Peyer's patch (tissue), 4 donors: ENCODE data around the gene PARD3B.

Source experiments
- CTCF ChIP-seq, 6 experiments: fragments of 450-650 bp in 4 of 6; fragments of 200-600 bp in 2 of 6; sonication (generic) in 1 of 6; IDR thresholded peaks; one replicate each; pipeline ENCODE4 v1.5.1; 2017 to 2019; ENCODE audit warnings: antibody characterized with exemption in 6 of 6, mild to moderate bottlenecking in 3 of 6, moderate library complexity in 1 of 6
- POLR2A ChIP-seq, 2 donors: fragments of 450-650 bp; IDR thresholded peaks; one replicate each; pipeline ENCODE4 v1.5.1; 2017; ENCODE audit warnings: antibody characterized with exemption in 2 of 2, mild to moderate bottlenecking in 2 of 2, moderate library complexity in 2 of 2

- no peak for TF ChIP-seq CTCF (IDR thresholded peaks at IDR 0.05)
- TF ChIP-seq POLR2A (IDR thresholded peaks at IDR 0.05): no peak
These were observed 822.2 kb downstream of the PARD3B start for GRCh38 chr2:205367331-205367935.
